ENCODE measurements around the gene NPC1L1. TPM values are rescaled to one million over a fixed set of nuclear protein-coding genes. Genes with fewer than 3 reads are reported as not detected.
"Not testable (repeated sequence)": the region's sequence is repeated elsewhere in the genome, so short reads cannot be mapped to it uniquely, and the experiment has no call there.

Gene NPC1L1
- total and polyA plus RNA-seq, 8 donors = 0.06 to 0.50 (median 0.32) TPM; not detected in 1

- Histone ChIP-seq H3K27me3 (no peaks in the 10 kb centered on the region), H3K9me3 (no peaks in the 10 kb centered on the region), H3K4me3 (no peak overlapping the region), H3K36me3 (peaks cover 0 to 36% of the 10 kb centered on the region in 2 donors), H3K27ac (no peak overlapping the region), H3K4me1 (peaks cover 0 to 4% of the 10 kb centered on the region in 2 donors)
- no peak for DNase-seq
- TF ChIP-seq, protein P1, sequence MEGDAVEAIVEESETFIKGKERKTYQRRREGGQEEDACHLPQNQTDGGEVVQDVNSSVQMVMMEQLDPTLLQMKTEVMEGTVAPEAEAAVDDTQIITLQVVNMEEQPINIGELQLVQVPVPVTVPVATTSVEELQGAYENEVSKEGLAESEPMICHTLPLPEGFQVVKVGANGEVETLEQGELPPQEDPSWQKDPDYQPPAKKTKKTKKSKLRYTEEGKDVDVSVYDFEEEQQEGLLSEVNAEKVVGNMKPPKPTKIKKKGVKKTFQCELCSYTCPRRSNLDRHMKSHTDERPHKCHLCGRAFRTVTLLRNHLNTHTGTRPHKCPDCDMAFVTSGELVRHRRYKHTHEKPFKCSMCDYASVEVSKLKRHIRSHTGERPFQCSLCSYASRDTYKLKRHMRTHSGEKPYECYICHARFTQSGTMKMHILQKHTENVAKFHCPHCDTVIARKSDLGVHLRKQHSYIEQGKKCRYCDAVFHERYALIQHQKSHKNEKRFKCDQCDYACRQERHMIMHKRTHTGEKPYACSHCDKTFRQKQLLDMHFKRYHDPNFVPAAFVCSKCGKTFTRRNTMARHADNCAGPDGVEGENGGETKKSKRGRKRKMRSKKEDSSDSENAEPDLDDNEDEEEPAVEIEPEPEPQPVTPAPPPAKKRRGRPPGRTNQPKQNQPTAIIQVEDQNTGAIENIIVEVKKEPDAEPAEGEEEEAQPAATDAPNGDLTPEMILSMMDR (IDR thresholded peaks at IDR 0.05) = no peak
- intact Hi-C loops (cut with DNase I) = no loop called here
- ATAC-seq = no peak
Measured at GRCh38 chr7:44561481-44561880, 20.4 kb upstream of the NPC1L1 start.

DNA sequence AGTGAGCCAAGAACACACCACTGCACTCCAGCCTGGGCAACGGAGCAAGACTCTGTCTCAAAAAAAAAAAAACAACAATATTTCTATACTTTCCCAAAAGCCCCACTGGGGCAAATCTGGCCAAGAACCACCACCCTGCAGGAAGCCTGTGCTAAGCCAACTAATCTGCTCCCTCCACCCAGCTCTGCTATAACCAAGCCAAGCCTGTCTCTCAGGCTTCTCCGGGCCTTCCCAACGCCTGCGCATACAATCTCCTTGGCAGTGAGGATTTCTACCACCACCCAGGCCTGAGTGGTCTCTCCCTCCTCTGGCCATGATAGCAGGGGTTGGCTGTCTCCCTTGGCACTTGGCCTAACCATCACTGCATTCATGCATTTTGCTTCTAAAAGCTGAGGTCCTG is 18.4 kb upstream of the NPC1L1 start:
- no peak overlapping the region for H3K27ac ChIP-seq
- DNase-seq (no peak), ATAC-seq (no peak)
- intact Hi-C loops (cut with DNase I) = no loop called here
- no peaks in the 10 kb centered on the region for H3K27me3 ChIP-seq
- peaks cover 0 to 16% of the 10 kb centered on the region in 2 donors for H3K36me3 ChIP-seq
- TF ChIP-seq, protein P1 (IDR thresholded peaks at IDR 0.05) = no peak
- no peaks in the 10 kb centered on the region for H3K9me3 ChIP-seq
- H3K4me1 ChIP-seq = no peaks in the 10 kb centered on the region
- no peak overlapping the region for H3K4me3 ChIP-seq

DNA sequence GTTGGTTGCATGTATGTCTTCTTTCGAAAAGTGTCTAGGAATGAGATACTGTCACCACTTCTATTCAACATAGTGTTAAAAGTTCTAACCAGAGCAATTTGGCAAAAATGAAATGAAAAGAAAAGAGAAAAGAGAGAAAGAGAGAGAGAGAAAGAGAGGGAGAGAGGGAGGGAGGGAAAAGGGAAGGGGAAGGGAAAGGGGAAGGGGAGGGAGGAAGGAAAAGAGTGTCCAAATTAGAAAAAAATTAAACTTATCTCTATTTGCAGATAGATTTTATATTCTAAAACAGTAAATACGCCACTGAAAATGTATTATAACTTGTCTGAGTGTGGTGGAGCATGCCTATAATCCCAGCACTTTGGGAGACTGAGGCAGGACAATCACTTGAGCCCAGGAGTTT is 16.4 kb upstream of the NPC1L1 start:
- Histone ChIP-seq H3K27me3 (no peaks in the 10 kb centered on the region), H3K27ac (no peak overlapping the region), H3K36me3 (no peaks in the 10 kb centered on the region), H3K9me3 (no peaks in the 10 kb centered on the region), H3K4me3 (no peak overlapping the region), H3K4me1 (no peaks in the 10 kb centered on the region)
- TF ChIP-seq, protein P1 (IDR thresholded peaks at IDR 0.05) = no peak
- intact Hi-C loops (cut with DNase I) = no loop called here
- ATAC-seq (no peak), DNase-seq (no peak)

- H3K36me3 ChIP-seq = no peaks in the 10 kb centered on the region
- no peak overlapping the region for H3K27ac ChIP-seq
- intact Hi-C loops (cut with DNase I) = no loop called here
- no peaks in the 10 kb centered on the region for H3K4me1 ChIP-seq
- TF ChIP-seq, protein P1 (IDR thresholded peaks at IDR 0.05) = no peak
- H3K9me3 ChIP-seq = no peaks in the 10 kb centered on the region
- H3K4me3 ChIP-seq = no peak overlapping the region
- no peak for ATAC-seq
- DNase-seq = no peak
- H3K27me3 ChIP-seq = no peaks in the 10 kb centered on the region
Measured at GRCh38 chr7:44555350-44555749, 14.2 kb upstream of the NPC1L1 start.

GRCh38 chr7:44552473-44553005 is 11.4 kb upstream of the NPC1L1 start:
- H3K36me3 ChIP-seq; DNase-seq; H3K9me3 ChIP-seq; intact Hi-C loops (cut with DNase I); ATAC-seq; H3K27me3 ChIP-seq; H3K4me3 ChIP-seq; H3K4me1 ChIP-seq; H3K27ac ChIP-seq: not testable (repeated sequence)

- DNase-seq (no peak), ATAC-seq (no peak)
- intact Hi-C loops (cut with DNase I) = no loop called here
- no peaks in the 10 kb centered on the region for H3K27me3 ChIP-seq
- no peaks in the 10 kb centered on the region for H3K4me1 ChIP-seq
- TF ChIP-seq, protein P1 (IDR thresholded peaks at IDR 0.05) = no peak
- H3K36me3 ChIP-seq = no peaks in the 10 kb centered on the region
- no peak overlapping the region for H3K27ac ChIP-seq
- no peak overlapping the region for H3K4me3 ChIP-seq
- no peaks in the 10 kb centered on the region for H3K9me3 ChIP-seq
Measured at GRCh38 chr7:44549457-44549856, 8.3 kb upstream of the NPC1L1 start.

Measured in left lung (tissue), 10 donors.